Gastrocnemius medialis (tissue), 4 donors: ENCODE measurements around the gene BCL7C.

Experiments
- POLR2A ChIP-seq, 2 donors: fragments of 450-650 bp; IDR thresholded peaks; one replicate each; pipeline ENCODE4 v1.6.1; 2017; ENCODE audit warnings: antibody characterized with exemption in 2 of 2, mild to moderate bottlenecking in 2 of 2, moderate library complexity in 2 of 2
- TF ChIP-seq, protein P1 (sequence below), 5 experiments: fragments of 450-650 bp in 3 of 5; fragments of 200-600 bp in 2 of 5; sonication (generic) in 2 of 5; IDR thresholded peaks in 4 of 5; conservative IDR thresholded peaks in 1 of 5; 1 replicate in 4 of 5; 2 replicates in 1 of 5; pipeline ENCODE4 v1.5.1; 2016 to 2019; ENCODE audit warnings: antibody characterized with exemption in 5 of 5, mild to moderate bottlenecking in 3 of 5, moderate library complexity in 3 of 5

DNA sequence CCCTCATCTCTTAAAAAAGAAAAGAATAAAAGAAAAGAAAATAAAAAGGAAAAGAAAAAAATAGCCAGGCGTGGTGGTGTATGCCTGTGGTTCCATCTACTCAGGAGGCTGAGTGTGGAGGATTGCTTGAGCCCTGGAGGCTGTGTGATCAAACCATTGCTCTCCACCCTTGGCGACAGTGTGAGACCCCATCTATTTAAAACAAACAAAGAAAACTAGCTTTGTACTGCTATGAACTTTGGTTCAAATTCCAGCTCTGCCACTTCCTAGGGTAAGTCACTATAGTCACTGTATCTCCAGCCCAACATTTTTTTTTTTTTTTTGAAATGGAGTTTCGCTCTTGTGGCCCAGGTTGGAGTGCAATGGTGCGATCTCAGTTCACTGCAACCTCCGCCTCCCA, 6.7 kb upstream of the BCL7C start:
- TF ChIP-seq, protein P1, sequence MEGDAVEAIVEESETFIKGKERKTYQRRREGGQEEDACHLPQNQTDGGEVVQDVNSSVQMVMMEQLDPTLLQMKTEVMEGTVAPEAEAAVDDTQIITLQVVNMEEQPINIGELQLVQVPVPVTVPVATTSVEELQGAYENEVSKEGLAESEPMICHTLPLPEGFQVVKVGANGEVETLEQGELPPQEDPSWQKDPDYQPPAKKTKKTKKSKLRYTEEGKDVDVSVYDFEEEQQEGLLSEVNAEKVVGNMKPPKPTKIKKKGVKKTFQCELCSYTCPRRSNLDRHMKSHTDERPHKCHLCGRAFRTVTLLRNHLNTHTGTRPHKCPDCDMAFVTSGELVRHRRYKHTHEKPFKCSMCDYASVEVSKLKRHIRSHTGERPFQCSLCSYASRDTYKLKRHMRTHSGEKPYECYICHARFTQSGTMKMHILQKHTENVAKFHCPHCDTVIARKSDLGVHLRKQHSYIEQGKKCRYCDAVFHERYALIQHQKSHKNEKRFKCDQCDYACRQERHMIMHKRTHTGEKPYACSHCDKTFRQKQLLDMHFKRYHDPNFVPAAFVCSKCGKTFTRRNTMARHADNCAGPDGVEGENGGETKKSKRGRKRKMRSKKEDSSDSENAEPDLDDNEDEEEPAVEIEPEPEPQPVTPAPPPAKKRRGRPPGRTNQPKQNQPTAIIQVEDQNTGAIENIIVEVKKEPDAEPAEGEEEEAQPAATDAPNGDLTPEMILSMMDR (IDR thresholded peaks at IDR 0.05 in 4 of 5, conservative IDR thresholded peaks at IDR 0.05 in 1 of 5), result no peak
- TF ChIP-seq POLR2A (IDR thresholded peaks at IDR 0.05), result no peak
